ENCODE data around the gene MAPT. TPM values are rescaled to one million over a fixed set of nuclear protein-coding genes. Genes with fewer than 3 reads are reported as not detected.
"Not testable (repeated sequence)": the region's sequence is repeated elsewhere in the genome, so short reads cannot be mapped to it uniquely, and the experiment has no call there.

Gene MAPT
- total and polyA plus RNA-seq, 7 experiments from 2014 or later, result 0.12 to 1.3 (median 0.80) TPM

DNA sequence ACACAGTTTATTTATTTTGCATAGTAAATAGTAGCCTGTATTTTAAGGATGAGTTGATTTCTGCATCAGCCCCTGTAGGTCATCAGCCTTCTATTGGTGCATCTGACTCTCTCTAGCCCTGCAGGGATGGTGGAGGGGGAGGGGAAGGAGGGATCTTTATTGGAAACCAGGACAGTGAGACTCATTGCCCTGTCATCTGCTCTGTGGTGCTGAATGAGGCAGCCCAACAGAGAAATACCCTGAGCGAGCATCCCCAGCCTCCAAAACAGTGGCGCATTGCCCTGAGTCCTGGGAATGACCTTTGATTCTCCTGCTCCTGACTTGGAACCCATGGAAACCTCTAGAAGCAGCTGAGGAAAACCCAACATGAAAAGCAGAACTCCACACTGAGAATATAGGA, 59.2 kb downstream of the MAPT start:
- H3K4me1 ChIP-seq (ENCODE audit: control insufficient read depth in 2 of 2, insufficient read depth in 2 of 2, low read length in 2 of 2), result peaks cover 0 to 2% of the 10 kb centered on the region in 2 donors
- peaks cover 0 to 2% of the 10 kb centered on the region in 2 donors for H3K27me3 ChIP-seq (ENCODE audit: control insufficient read depth in 2 of 2, insufficient read depth in 2 of 2, low read length in 2 of 2)
- peaks cover 0 to 7% (median 0%) of the 10 kb centered on the region in 7 donors for H3K4me1 Mint-ChIP-seq
- peaks cover 22 to 34% (median 26%) of the 10 kb centered on the region in 5 donors for H3K27me3 Mint-ChIP-seq
- ATAC-seq (no peak), DNase-seq (no peak)
- H3K27ac Mint-ChIP-seq, result no peak overlapping the region
- no peaks in the 10 kb centered on the region for H3K36me3 Mint-ChIP-seq
- H3K4me3 ChIP-seq (ENCODE audit: low read length), result no peak overlapping the region
- POLR2A ChIA-PET, result no interaction called here
- H3K4me3 Mint-ChIP-seq, result no peak overlapping the region
- peaks cover 0 to 2% (median 0%) of the 10 kb centered on the region in 11 donors for H3K9me3 Mint-ChIP-seq
- CTCF ChIA-PET, result no interaction called here
- H3K9me3 ChIP-seq (ENCODE audit: control insufficient read depth in 2 of 3, low read length in 3 of 3), result no peaks in the 10 kb centered on the region
- H3K36me3 ChIP-seq (ENCODE audit: control insufficient read depth in 2 of 3, insufficient read depth in 3 of 3, low read length in 3 of 3), result no peaks in the 10 kb centered on the region
- intact Hi-C loops (cut with micrococcal nuclease), result no loop called here
- H3K27ac ChIP-seq (ENCODE audit: low read depth, low read length), result no peak overlapping the region

DNA sequence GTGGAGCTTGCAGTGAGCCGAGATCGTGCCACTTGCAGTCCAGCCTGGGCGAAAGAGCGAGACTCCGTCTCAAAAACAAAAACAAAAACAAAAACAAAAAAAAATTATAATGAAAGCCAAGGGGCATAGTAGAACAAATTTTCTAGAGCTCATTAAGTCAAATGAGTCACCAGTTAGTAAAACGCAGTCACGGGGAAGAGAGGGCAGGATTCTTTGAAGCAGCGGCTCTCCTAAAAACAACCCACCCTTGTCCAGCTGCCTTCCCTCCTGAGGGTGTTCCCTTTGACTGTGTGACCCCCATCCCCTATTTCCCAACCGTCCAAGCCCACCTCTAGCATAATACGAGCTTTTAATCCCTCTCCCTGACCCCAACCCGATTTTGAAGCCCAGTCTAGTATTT, 60.6 kb downstream of the MAPT start:
- H3K36me3 ChIP-seq (ENCODE audit: control insufficient read depth in 2 of 3, insufficient read depth in 3 of 3, low read length in 3 of 3), result no peaks in the 10 kb centered on the region
- no peak overlapping the region for H3K27ac ChIP-seq (ENCODE audit: low read depth, low read length)
- H3K27me3 ChIP-seq (ENCODE audit: control insufficient read depth in 2 of 2, insufficient read depth in 2 of 2, low read length in 2 of 2), result no peaks in the 10 kb centered on the region
- H3K36me3 Mint-ChIP-seq, result no peaks in the 10 kb centered on the region
- no peaks in the 10 kb centered on the region for H3K9me3 ChIP-seq (ENCODE audit: control insufficient read depth in 2 of 3, low read length in 3 of 3)
- DNase-seq (no peak), ATAC-seq (no peak)
- peaks cover 16 to 28% (median 19%) of the 10 kb centered on the region in 5 donors for H3K27me3 Mint-ChIP-seq
- ChIA-PET CTCF (no interaction called here), POLR2A (no interaction called here)
- peaks cover 0 to 2% (median 0%) of the 10 kb centered on the region in 11 donors for H3K9me3 Mint-ChIP-seq
- no peaks in the 10 kb centered on the region for H3K4me1 Mint-ChIP-seq
- no peaks in the 10 kb centered on the region for H3K4me1 ChIP-seq (ENCODE audit: control insufficient read depth in 2 of 2, insufficient read depth in 2 of 2, low read length in 2 of 2)
- intact Hi-C loops (cut with micrococcal nuclease), result no loop called here
- H3K27ac Mint-ChIP-seq, result no peak overlapping the region
- no peak overlapping the region for H3K4me3 Mint-ChIP-seq
- H3K4me3 ChIP-seq (ENCODE audit: low read length), result no peak overlapping the region

DNA sequence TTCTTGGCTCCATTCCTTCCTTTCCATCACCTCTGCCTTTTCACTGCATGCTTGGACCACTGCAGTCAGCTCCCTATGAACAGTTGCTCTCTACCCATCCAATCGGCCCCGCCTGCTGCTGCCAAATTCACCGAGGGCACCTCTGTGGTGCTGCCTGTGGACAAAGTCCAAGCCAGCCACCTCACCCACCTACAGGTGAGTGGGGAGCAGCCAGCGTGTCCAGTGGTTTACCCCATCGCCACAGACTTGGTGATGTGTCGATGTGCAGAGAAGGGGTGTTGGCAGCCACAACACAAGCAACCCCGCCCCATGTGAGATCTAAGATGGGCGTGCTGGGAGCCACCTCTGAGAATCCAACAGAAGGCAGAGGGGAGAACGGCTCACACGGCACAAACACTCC, 61.0 kb downstream of the MAPT start:
- Mint-ChIP-seq H3K27ac (no peak overlapping the region), H3K36me3 (no peaks in the 10 kb centered on the region), H3K27me3 (peaks cover 14 to 24% (median 16%) of the 10 kb centered on the region in 5 donors), H3K4me1 (no peaks in the 10 kb centered on the region), H3K9me3 (peaks cover 0 to 2% (median 0%) of the 10 kb centered on the region in 11 donors), H3K4me3 (no peak overlapping the region)
- Histone ChIP-seq H3K27ac (ENCODE audit: low read depth, low read length) (no peak overlapping the region), H3K36me3 (ENCODE audit: control insufficient read depth in 2 of 3, insufficient read depth in 3 of 3, low read length in 3 of 3) (no peaks in the 10 kb centered on the region), H3K4me1 (ENCODE audit: control insufficient read depth in 2 of 2, insufficient read depth in 2 of 2, low read length in 2 of 2) (no peaks in the 10 kb centered on the region), H3K4me3 (ENCODE audit: low read length) (no peak overlapping the region), H3K27me3 (ENCODE audit: control insufficient read depth in 2 of 2, insufficient read depth in 2 of 2, low read length in 2 of 2) (no peaks in the 10 kb centered on the region), H3K9me3 (ENCODE audit: control insufficient read depth in 2 of 3, low read length in 3 of 3) (no peaks in the 10 kb centered on the region)
- intact Hi-C loops (cut with micrococcal nuclease), result no loop called here
- ATAC-seq (no peak), DNase-seq (no peak)
- ChIA-PET CTCF (no interaction called here), POLR2A (no interaction called here)

GRCh38 chr17:45956090-45956489, 61.7 kb downstream of the MAPT start:
- intact Hi-C loops (cut with micrococcal nuclease), result no loop called here
- Histone ChIP-seq H3K36me3 (ENCODE audit: control insufficient read depth in 2 of 3, insufficient read depth in 3 of 3, low read length in 3 of 3) (no peaks in the 10 kb centered on the region), H3K4me1 (ENCODE audit: control insufficient read depth in 2 of 2, insufficient read depth in 2 of 2, low read length in 2 of 2) (no peaks in the 10 kb centered on the region), H3K9me3 (ENCODE audit: control insufficient read depth in 2 of 3, low read length in 3 of 3) (no peaks in the 10 kb centered on the region), H3K27ac (ENCODE audit: low read depth, low read length) (no peak overlapping the region), H3K4me3 (ENCODE audit: low read length) (no peak overlapping the region), H3K27me3 (ENCODE audit: control insufficient read depth in 2 of 2, insufficient read depth in 2 of 2, low read length in 2 of 2) (no peaks in the 10 kb centered on the region)
- Mint-ChIP-seq H3K27me3 (peaks cover 7 to 18% (median 11%) of the 10 kb centered on the region in 5 donors), H3K27ac (no peak overlapping the region), H3K9me3 (peaks cover 0 to 2% (median 0%) of the 10 kb centered on the region in 11 donors), H3K4me1 (no peaks in the 10 kb centered on the region), H3K36me3 (no peaks in the 10 kb centered on the region), H3K4me3 (no peak overlapping the region)
- ChIA-PET POLR2A (no interaction called here), CTCF (no interaction called here)
- DNase-seq (no peak), ATAC-seq (no peak)

GRCh38 chr17:45956746-45957145, 62.4 kb downstream of the MAPT start:
- H3K36me3 ChIP-seq (ENCODE audit: control insufficient read depth in 2 of 3, insufficient read depth in 3 of 3, low read length in 3 of 3); CTCF ChIA-PET; H3K27ac Mint-ChIP-seq; H3K27me3 ChIP-seq (ENCODE audit: control insufficient read depth in 2 of 2, insufficient read depth in 2 of 2, low read length in 2 of 2); H3K4me3 Mint-ChIP-seq; POLR2A ChIA-PET; ATAC-seq; H3K4me3 ChIP-seq (ENCODE audit: low read length); H3K27ac ChIP-seq (ENCODE audit: low read depth, low read length); H3K9me3 Mint-ChIP-seq; DNase-seq; H3K36me3 Mint-ChIP-seq; intact Hi-C loops (cut with micrococcal nuclease); H3K9me3 ChIP-seq (ENCODE audit: control insufficient read depth in 2 of 3, low read length in 3 of 3); H3K4me1 Mint-ChIP-seq; H3K4me1 ChIP-seq (ENCODE audit: control insufficient read depth in 2 of 2, insufficient read depth in 2 of 2, low read length in 2 of 2): not testable (repeated sequence)
- peaks cover under 1 to 13% (median 5%) of the 10 kb centered on the region in 5 donors for H3K27me3 Mint-ChIP-seq

- intact Hi-C loops (cut with micrococcal nuclease), result no loop called here
- Mint-ChIP-seq H3K27ac (no peak overlapping the region), H3K27me3 (peaks cover 0 to 7% (median 0%) of the 10 kb centered on the region in 5 donors), H3K36me3 (no peaks in the 10 kb centered on the region), H3K4me1 (no peaks in the 10 kb centered on the region), H3K9me3 (no peaks in the 10 kb centered on the region), H3K4me3 (no peak overlapping the region)
- H3K36me3 ChIP-seq (ENCODE audit: control insufficient read depth in 2 of 3, insufficient read depth in 3 of 3, low read length in 3 of 3), result no peaks in the 10 kb centered on the region
- POLR2A ChIA-PET, result no interaction called here
- H3K4me3 ChIP-seq (ENCODE audit: low read length), result no peak overlapping the region
- no peaks in the 10 kb centered on the region for H3K9me3 ChIP-seq (ENCODE audit: control insufficient read depth in 2 of 3, low read length in 3 of 3)
- no peak for DNase-seq
- no peak for ATAC-seq
- H3K27me3 ChIP-seq (ENCODE audit: control insufficient read depth in 2 of 2, insufficient read depth in 2 of 2, low read length in 2 of 2), result no peaks in the 10 kb centered on the region
- H3K4me1 ChIP-seq (ENCODE audit: control insufficient read depth in 2 of 2, insufficient read depth in 2 of 2, low read length in 2 of 2), result no peaks in the 10 kb centered on the region
- CTCF ChIA-PET, result no interaction called here
- H3K27ac ChIP-seq (ENCODE audit: low read depth, low read length), result no peak overlapping the region
These were observed 64.0 kb downstream of the MAPT start for GRCh38 chr17:45958307-45958706.

DNA sequence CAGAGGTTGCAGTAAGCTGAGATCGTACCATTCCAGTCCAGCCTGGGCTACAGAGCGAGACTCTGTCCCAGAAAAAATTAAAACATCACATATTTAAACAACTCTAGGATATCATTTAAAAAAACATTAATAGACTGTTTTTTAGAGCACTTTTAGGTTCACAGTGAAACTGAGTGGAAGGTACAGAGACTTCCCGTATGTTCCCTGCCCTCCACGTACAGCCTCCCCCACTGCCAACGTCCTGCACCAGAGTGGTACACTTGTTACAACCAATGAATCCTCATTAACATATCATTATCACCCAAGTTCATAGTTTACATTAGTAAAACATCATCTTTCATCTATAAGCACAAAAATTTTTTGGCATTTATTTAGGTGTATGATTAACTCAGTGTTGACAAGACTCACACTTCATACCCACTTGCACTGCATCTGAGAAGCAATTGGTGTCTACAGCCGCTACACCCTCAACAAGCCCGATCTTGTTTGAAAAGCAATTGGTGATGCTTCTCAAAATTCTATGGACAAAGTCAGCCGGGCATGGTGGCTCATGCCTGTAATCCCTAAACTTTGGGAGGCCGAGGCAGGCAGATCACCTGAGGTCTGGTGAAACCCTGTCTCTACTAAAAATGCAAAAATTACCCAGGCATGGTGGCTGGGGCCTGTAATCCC, 64.8 kb downstream of the MAPT start:
- Mint-ChIP-seq H3K27ac (no peak overlapping the region), H3K9me3 (no peaks in the 10 kb centered on the region), H3K4me3 (no peak overlapping the region), H3K36me3 (no peaks in the 10 kb centered on the region), H3K4me1 (no peaks in the 10 kb centered on the region), H3K27me3 (peaks cover 0 to 4% (median 0%) of the 10 kb centered on the region in 5 donors)
- Histone ChIP-seq H3K27ac (ENCODE audit: low read depth, low read length) (no peak overlapping the region), H3K27me3 (ENCODE audit: control insufficient read depth in 2 of 2, insufficient read depth in 2 of 2, low read length in 2 of 2) (no peaks in the 10 kb centered on the region), H3K4me1 (ENCODE audit: control insufficient read depth in 2 of 2, insufficient read depth in 2 of 2, low read length in 2 of 2) (no peaks in the 10 kb centered on the region), H3K36me3 (ENCODE audit: control insufficient read depth in 2 of 3, insufficient read depth in 3 of 3, low read length in 3 of 3) (no peaks in the 10 kb centered on the region), H3K4me3 (ENCODE audit: low read length) (no peak overlapping the region), H3K9me3 (ENCODE audit: control insufficient read depth in 2 of 3, low read length in 3 of 3) (no peaks in the 10 kb centered on the region)
- no peak for DNase-seq
- ATAC-seq, result no peak
- intact Hi-C loops (cut with micrococcal nuclease), result no loop called here
- ChIA-PET CTCF (no interaction called here), POLR2A (no interaction called here)

Measured in naive thymus-derived CD4-positive, alpha-beta T cell (primary cell).